Activated T-helper 9 cell treated with anti-CD3 and anti-CD28 coated beads, Interleukin-2, amount 50 U/mL, for 16 hours (primary cell): ENCODE measurements around the gene PCCA.
"Not testable (repeated sequence)": the region's sequence is repeated elsewhere in the genome, so short reads cannot be mapped to it uniquely, and the experiment has no call there.

ENCODE experiments used
- DNase-seq: peaks from one replicate; pipeline ENCODE4 v3.0.0-alpha.2; 2020; ENCODE audit warnings: low read depth

PCCA gene

GRCh38 chr13:100195568-100195967 is 106.7 kb downstream of the PCCA start:
- no peak for DNase-seq

- no peak for DNase-seq
These were observed 107.5 kb downstream of the PCCA start for GRCh38 chr13:100196375-100196774.

- DNase-seq: no peak
These were observed 108.2 kb downstream of the PCCA start for GRCh38 chr13:100197116-100197515.

GRCh38 chr13:100197591-100198365 is 108.9 kb downstream of the PCCA start:
- DNase-seq: no peak

GRCh38 chr13:100203696-100204367 is 114.9 kb downstream of the PCCA start:
- no peak for DNase-seq

- no peak for DNase-seq
These were observed 119.1 kb downstream of the PCCA start for GRCh38 chr13:100208002-100208401.

GRCh38 chr13:100208626-100209025 is 119.7 kb downstream of the PCCA start:
- DNase-seq: no peak

- no peak for DNase-seq
These were observed 121.2 kb downstream of the PCCA start for GRCh38 chr13:100209857-100210825.

GRCh38 chr13:100211016-100211710 is 122.3 kb downstream of the PCCA start:
- no peak for DNase-seq

GRCh38 chr13:100212904-100213553 is 124.1 kb downstream of the PCCA start:
- no peak for DNase-seq

- no peak for DNase-seq
These were observed 124.7 kb downstream of the PCCA start for GRCh38 chr13:100213576-100213975.

GRCh38 chr13:100214886-100215285 is 126.0 kb downstream of the PCCA start:
- DNase-seq: no peak

GRCh38 chr13:100221166-100221565 is 132.3 kb downstream of the PCCA start:
- no peak for DNase-seq

- not testable (repeated sequence) for DNase-seq
These were observed 135.2 kb downstream of the PCCA start for GRCh38 chr13:100223966-100224530.

- no peak for DNase-seq
These were observed 140.7 kb downstream of the PCCA start for GRCh38 chr13:100229603-100230002.

GRCh38 chr13:100230769-100231149 is 141.9 kb downstream of the PCCA start:
- no peak for DNase-seq

GRCh38 chr13:100231176-100231575 is 142.3 kb downstream of the PCCA start:
- DNase-seq: no peak

- no peak for DNase-seq
These were observed 145.1 kb downstream of the PCCA start for GRCh38 chr13:100234006-100234405.

GRCh38 chr13:100234524-100235136 is 145.7 kb downstream of the PCCA start:
- DNase-seq: no peak

- DNase-seq: no peak
These were observed 146.5 kb downstream of the PCCA start for GRCh38 chr13:100235311-100235901.
